GM12874 (cell line): ENCODE results near the gene CHST2.

Source experiments
- TF ChIP-seq, protein P1 (sequence below): IDR thresholded peaks from 2 replicates; pipeline ENCODE4 v1.5.1; 2011; ENCODE audit warnings: low read depth, mild to moderate bottlenecking, control low read depth, low read length, moderate library complexity; ENCODE audit not compliant: insufficient read depth

Gene CHST2

GRCh38 chr3:143127801-143128200, 8.2 kb downstream of the CHST2 start:
- TF ChIP-seq, protein P1, sequence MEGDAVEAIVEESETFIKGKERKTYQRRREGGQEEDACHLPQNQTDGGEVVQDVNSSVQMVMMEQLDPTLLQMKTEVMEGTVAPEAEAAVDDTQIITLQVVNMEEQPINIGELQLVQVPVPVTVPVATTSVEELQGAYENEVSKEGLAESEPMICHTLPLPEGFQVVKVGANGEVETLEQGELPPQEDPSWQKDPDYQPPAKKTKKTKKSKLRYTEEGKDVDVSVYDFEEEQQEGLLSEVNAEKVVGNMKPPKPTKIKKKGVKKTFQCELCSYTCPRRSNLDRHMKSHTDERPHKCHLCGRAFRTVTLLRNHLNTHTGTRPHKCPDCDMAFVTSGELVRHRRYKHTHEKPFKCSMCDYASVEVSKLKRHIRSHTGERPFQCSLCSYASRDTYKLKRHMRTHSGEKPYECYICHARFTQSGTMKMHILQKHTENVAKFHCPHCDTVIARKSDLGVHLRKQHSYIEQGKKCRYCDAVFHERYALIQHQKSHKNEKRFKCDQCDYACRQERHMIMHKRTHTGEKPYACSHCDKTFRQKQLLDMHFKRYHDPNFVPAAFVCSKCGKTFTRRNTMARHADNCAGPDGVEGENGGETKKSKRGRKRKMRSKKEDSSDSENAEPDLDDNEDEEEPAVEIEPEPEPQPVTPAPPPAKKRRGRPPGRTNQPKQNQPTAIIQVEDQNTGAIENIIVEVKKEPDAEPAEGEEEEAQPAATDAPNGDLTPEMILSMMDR = no peak

DNA sequence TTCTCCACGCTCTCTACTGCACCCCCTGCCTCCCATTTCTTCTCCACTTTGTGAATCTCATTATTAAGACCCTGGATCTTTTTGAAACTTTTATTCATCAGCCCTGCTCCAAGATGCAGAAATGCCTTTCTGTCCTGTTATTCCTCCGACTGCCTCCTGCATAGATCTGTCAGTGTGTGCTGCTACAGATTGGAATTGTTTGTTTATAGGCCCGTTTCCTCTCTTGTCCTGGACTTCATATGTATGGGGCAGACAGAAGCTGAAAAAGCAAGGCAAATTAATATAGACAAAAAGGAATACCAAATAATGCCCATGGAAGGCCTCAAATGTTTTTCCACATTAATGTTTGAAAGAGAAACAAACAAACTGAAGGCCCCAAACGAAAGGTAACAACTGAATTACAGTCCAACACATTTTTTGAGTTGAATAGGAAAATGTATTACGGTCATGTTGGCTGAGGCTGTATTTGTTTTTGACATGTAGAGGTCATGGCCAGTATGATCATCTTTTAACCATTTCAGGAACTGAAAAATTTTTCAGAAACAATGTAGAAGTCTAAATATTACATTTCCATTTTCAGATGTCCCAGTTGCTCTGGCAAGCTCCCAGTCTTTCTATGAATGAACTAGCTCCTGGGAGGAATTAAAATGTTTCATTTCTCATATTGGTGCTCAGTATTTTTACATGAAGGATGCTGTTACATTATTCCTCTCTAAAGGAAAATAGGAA, 8.8 kb downstream of the CHST2 start:
- TF ChIP-seq, protein P1 = no peak

- TF ChIP-seq, protein P1 = no peak
Observed at GRCh38 chr3:143132246-143132980, 12.8 kb downstream of the CHST2 start.

- TF ChIP-seq, protein P1 = no peak
Observed at GRCh38 chr3:143134471-143134870, 14.9 kb downstream of the CHST2 start.

GRCh38 chr3:143135150-143135549, 15.6 kb downstream of the CHST2 start:
- TF ChIP-seq, protein P1 = no peak

DNA sequence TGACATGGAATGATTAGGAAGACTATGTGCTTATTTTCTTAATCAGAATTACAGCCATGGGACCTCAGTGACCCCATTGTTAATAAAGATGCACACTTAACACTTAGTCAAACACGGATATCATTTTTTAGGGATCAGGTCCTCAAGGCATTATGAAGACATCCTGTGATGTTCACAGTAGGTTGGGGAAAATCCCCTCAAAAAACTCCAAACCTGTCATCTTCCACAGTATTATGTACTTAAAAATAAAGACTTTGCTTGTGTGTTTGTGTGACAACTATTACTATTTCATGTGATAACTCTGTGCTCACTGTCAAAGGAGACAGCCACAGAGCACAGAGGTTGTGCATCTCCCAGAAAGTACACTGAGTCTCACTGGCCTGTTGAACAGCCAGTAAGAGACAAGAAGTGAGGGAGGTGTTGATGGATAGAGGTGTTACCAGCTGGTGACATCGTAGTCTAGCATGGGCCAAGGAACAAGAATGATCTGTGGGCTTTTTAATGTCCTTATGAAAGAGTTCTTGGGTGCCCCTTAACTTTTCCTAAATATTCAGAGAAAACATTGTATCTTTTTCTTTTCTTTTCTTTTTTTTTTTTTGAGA, 18.0 kb downstream of the CHST2 start:
- TF ChIP-seq, protein P1 = no peak

- TF ChIP-seq, protein P1 = no peak
Observed at GRCh38 chr3:143138953-143139352, 19.4 kb downstream of the CHST2 start.
